Subcutaneous adipose tissue (tissue), 4 donors: ENCODE measurements around the gene HENMT1. TPM values are rescaled to one million over a fixed set of nuclear protein-coding genes. Genes with fewer than 3 reads are reported as not detected.

ENCODE experiments used
- CTCF ChIP-seq: fragments of 450-650 bp; IDR thresholded peaks from one replicate; pipeline ENCODE4 v1.5.1; 2016; ENCODE audit warnings: low read depth, mild to moderate bottlenecking, control low read depth, antibody characterized with exemption, moderate library complexity
- total RNA-seq, 4 donors: library from RNA; depleted of rRNA; stranded (reverse); fragments of >200 nt; gene quantifications; one replicate each; pipeline ENCODE4 v1.1.0, GENCODE V29; 2016

The HENMT1 gene
- total RNA-seq, 4 donors from 2014 or later: 3.3 to 8.7 (median 6.2) TPM

GRCh38 chr1:108685529-108685928 lies 24.6 kb upstream of the HENMT1 start:
- no peak for TF ChIP-seq CTCF

GRCh38 chr1:108679586-108680213 lies 18.8 kb upstream of the HENMT1 start:
- TF ChIP-seq CTCF: no peak

GRCh38 chr1:108678706-108679105 lies 17.8 kb upstream of the HENMT1 start:
- TF ChIP-seq CTCF: no peak

GRCh38 chr1:108671143-108671542 lies 10.2 kb upstream of the HENMT1 start:
- no peak for TF ChIP-seq CTCF

- no peak for TF ChIP-seq CTCF
These were observed 9.4 kb upstream of the HENMT1 start for GRCh38 chr1:108670131-108670773.

GRCh38 chr1:108669679-108670078 lies 8.8 kb upstream of the HENMT1 start:
- TF ChIP-seq CTCF: no peak

GRCh38 chr1:108668777-108669176 lies 7.9 kb upstream of the HENMT1 start:
- TF ChIP-seq CTCF: no peak
